CD14-positive monocyte (primary cell): ENCODE measurements around the gene IL18BP. TPM values are rescaled to one million over a fixed set of nuclear protein-coding genes. Genes with fewer than 3 reads are reported as not detected.

ENCODE experiments used
- DNase-seq, 3 donors: peaks; one replicate each; pipeline ENCODE4 v3.0.0-alpha.2; 2011 to 2022
- H2AFZ ChIP-seq: 2 replicates; pipeline ENCODE4 v1.6.0; 2012; ENCODE audit warnings: mild to moderate bottlenecking, low read depth, low read length, inconsistent platforms; ENCODE audit not compliant: insufficient read depth, poor library complexity, severe bottlenecking
- H3K27ac ChIP-seq, 2 donors: 1 replicate in 1 of 2; 2 replicates in 1 of 2; pipeline ENCODE4 v1.5.1; 2012 to 2013; ENCODE audit warnings: low read length in 2 of 2, control low read depth in 1 of 2, inconsistent platforms in 1 of 2, low read depth in 1 of 2, mild to moderate bottlenecking in 1 of 2
- H3K27me3 ChIP-seq, 2 donors: one replicate each; pipeline versions ENCODE4 v1.6.0 to v1.6.1; 2011 to 2013; ENCODE audit warnings: low read length in 2 of 2; ENCODE audit not compliant: control insufficient read depth in 2 of 2, insufficient read depth in 2 of 2
- H3K36me3 ChIP-seq, 2 donors: replicated peaks in 1 of 2; 1 replicate in 1 of 2; 2 replicates in 1 of 2; pipeline versions ENCODE4 v1.5.1 to v1.6.1; 2012 to 2013; ENCODE audit warnings: low read length in 2 of 2, control low read depth in 1 of 2, inconsistent platforms in 1 of 2, mild to moderate bottlenecking in 1 of 2; ENCODE audit not compliant: insufficient read depth in 2 of 2, control insufficient read depth in 1 of 2
- H3K4me1 ChIP-seq, 2 donors: 1 replicate in 1 of 2; 2 replicates in 1 of 2; pipeline versions ENCODE4 v1.5.1 to v1.6.1; 2012 to 2013; ENCODE audit warnings: low read length in 2 of 2, control low read depth in 1 of 2, inconsistent platforms in 1 of 2, mild to moderate bottlenecking in 1 of 2, moderate library complexity in 1 of 2; ENCODE audit not compliant: insufficient read depth in 2 of 2, control insufficient read depth in 1 of 2
- H3K4me2 ChIP-seq: replicated peaks from 2 replicates; pipeline ENCODE3; 2012; ENCODE audit warnings: low read length, moderate library complexity, mild to moderate bottlenecking; ENCODE audit not compliant: poor library complexity, severe bottlenecking; ENCODE audit errors: extremely low read depth
- H3K4me3 ChIP-seq, 3 experiments: fragments of 200-600 bp in 1 of 3; sonication (generic) in 1 of 3; replicated peaks in 1 of 3; 1 replicate in 2 of 3; 2 replicates in 1 of 3; pipeline ENCODE4 v1.5.1; 2011 to 2013; ENCODE audit warnings: low read length in 3 of 3, mild to moderate bottlenecking in 3 of 3, control low read depth in 2 of 3, low read depth in 2 of 3, inconsistent platforms in 1 of 3, moderate library complexity in 1 of 3
- H3K79me2 ChIP-seq: 2 replicates; pipeline ENCODE4 v1.6.0; 2012; ENCODE audit warnings: mild to moderate bottlenecking, control low read depth, inconsistent platforms, low read length, moderate library complexity; ENCODE audit not compliant: insufficient read depth
- H3K9ac ChIP-seq: 2 replicates; pipeline ENCODE4 v1.6.0; 2017; ENCODE audit warnings: low read length, mild to moderate bottlenecking; ENCODE audit not compliant: insufficient read depth, poor library complexity, severe bottlenecking
- H3K9me3 ChIP-seq, 2 donors: replicated peaks in 1 of 2; 1 replicate in 1 of 2; 2 replicates in 1 of 2; pipeline versions ENCODE4 v1.5.1 to v1.6.1; 2012 to 2013; ENCODE audit warnings: low read length in 2 of 2, control low read depth in 1 of 2; ENCODE audit not compliant: control insufficient read depth in 1 of 2, insufficient read depth in 1 of 2
- H4K20me1 ChIP-seq: 2 replicates; pipeline ENCODE4 v1.6.0; 2012; ENCODE audit warnings: mild to moderate bottlenecking, low read length, control low read depth, moderate library complexity; ENCODE audit not compliant: insufficient read depth
- H3K27ac Mint-ChIP-seq, 7 donors: one replicate each; pipeline ENCODE4 v1.8.0; 2020; ENCODE audit warnings: mild to moderate bottlenecking in 7 of 7, mixed read lengths in 7 of 7, moderate library complexity in 6 of 7, inconsistent platforms in 2 of 7
- H3K27me3 Mint-ChIP-seq, 3 donors: one replicate each; pipeline ENCODE4 v1.8.0; 2021 to 2022; ENCODE audit warnings: low read depth in 3 of 3, mild to moderate bottlenecking in 3 of 3, mixed read lengths in 3 of 3, moderate library complexity in 3 of 3, inconsistent platforms in 1 of 3
- H3K36me3 Mint-ChIP-seq, 2 donors: one replicate each; pipeline ENCODE4 v1.8.0; 2020; ENCODE audit warnings: mixed read lengths in 2 of 2, inconsistent platforms in 1 of 2, mild to moderate bottlenecking in 1 of 2
- H3K4me1 Mint-ChIP-seq: one replicate; pipeline ENCODE4 v1.8.0; 2020; ENCODE audit warnings: mild to moderate bottlenecking, mixed read lengths
- H3K4me3 Mint-ChIP-seq, 2 donors: one replicate each; pipeline ENCODE4 v1.8.0; 2020; ENCODE audit warnings: mild to moderate bottlenecking in 2 of 2, mixed read lengths in 2 of 2, moderate library complexity in 1 of 2
- H3K9me3 Mint-ChIP-seq, 7 donors: one replicate each; pipeline ENCODE4 v1.8.0; 2020 to 2022; ENCODE audit warnings: mixed read lengths in 7 of 7, mild to moderate bottlenecking in 6 of 7, moderate library complexity in 6 of 7, inconsistent platforms in 2 of 7
- WGBS: methylation state at CpG from one replicate; pipeline ENCODE4 v1.1.5; 2013; ENCODE audit warnings: missing lambda C conversion rate; ENCODE audit not compliant: insufficient coverage; 5-methylcytosine and 5-hydroxymethylcytosine counted together
- intact Hi-C, 2 donors: fragments of 100-400 bp; cut with micrococcal nuclease; formaldehyde crosslinking; loops; one replicate each; pipeline versions ENCODE4 v1.15.0 to v1.15.1; 2023
- polyA plus RNA-seq, 3 donors: library from polyadenylated mRNA; depleted of rRNA in 1 of 3; unstranded in 2 of 3; stranded (reverse) in 1 of 3; fragments of 300-500 nt in 2 of 3; fragments of >200 nt in 1 of 3; fragmentation: Illumina TruSeq in 2 of 3; gene quantifications; 1 replicate in 2 of 3; 2 replicates in 1 of 3; pipeline ENCODE4 v1.2.3, GENCODE V29; 2012 to 2021
- TF ChIP-seq, protein P1 (sequence below): fragments of 200-600 bp; IDR thresholded peaks from one replicate; pipeline ENCODE4 v1.8.0; 2022; ENCODE audit warnings: antibody characterized with exemption, mild to moderate bottlenecking

IL18BP gene
- polyA plus RNA-seq, 3 donors = 7.4 to 32.3 (median 8.3) TPM

DNA sequence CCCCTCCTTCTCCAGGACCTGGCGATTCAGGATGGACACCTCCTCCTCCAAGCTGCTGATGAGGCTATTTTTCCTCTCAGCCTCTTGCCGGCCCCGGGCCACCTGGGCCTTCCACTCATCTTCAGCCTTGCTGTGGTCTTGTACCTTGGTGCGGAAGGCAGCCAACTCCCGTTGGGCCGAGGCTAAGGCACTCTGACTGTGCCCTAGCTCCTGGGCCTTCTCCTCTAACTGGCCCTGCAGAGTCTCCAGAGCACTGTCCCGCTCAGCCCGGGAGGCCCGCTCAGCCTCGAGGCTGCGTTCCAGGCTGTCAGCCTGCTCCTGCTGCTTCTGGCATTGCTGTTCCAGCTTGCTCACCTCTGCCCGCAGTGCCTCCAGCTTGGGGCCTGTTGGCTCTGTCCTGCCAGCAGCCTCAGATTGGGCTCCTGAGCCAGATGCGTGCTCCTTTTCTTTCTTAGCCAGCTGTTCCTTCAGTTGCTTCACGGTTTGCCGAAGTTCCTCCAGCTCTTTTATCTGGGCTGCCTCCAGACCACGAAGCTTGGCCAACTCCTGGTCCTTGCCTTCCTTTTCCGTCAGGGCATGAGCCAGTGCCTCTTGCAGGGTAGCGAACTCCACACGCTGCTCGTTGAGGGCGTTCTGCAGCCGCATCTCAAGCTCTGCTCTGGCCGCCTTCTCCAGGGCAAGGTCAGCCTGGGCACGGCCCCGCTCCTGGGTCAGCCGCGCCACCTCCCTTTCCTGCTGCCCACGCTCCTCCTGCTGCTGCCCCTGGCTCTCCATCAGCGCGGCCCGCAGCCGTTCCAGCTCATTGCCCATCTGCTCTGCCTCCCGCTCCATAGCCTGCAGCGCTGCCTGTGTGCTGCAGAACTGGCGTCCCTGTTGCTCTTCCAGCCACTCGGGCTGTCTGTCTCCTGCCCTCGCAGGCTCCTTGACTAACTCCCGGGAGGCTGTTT, 15.3 kb downstream of the IL18BP start:
- Mint-ChIP-seq H3K36me3 (peaks cover 92 to 98% of the 10 kb centered on the region in 2 donors), H3K4me3 (no peak overlapping the region)
- TF ChIP-seq, protein P1, sequence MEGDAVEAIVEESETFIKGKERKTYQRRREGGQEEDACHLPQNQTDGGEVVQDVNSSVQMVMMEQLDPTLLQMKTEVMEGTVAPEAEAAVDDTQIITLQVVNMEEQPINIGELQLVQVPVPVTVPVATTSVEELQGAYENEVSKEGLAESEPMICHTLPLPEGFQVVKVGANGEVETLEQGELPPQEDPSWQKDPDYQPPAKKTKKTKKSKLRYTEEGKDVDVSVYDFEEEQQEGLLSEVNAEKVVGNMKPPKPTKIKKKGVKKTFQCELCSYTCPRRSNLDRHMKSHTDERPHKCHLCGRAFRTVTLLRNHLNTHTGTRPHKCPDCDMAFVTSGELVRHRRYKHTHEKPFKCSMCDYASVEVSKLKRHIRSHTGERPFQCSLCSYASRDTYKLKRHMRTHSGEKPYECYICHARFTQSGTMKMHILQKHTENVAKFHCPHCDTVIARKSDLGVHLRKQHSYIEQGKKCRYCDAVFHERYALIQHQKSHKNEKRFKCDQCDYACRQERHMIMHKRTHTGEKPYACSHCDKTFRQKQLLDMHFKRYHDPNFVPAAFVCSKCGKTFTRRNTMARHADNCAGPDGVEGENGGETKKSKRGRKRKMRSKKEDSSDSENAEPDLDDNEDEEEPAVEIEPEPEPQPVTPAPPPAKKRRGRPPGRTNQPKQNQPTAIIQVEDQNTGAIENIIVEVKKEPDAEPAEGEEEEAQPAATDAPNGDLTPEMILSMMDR = no peak

DNA sequence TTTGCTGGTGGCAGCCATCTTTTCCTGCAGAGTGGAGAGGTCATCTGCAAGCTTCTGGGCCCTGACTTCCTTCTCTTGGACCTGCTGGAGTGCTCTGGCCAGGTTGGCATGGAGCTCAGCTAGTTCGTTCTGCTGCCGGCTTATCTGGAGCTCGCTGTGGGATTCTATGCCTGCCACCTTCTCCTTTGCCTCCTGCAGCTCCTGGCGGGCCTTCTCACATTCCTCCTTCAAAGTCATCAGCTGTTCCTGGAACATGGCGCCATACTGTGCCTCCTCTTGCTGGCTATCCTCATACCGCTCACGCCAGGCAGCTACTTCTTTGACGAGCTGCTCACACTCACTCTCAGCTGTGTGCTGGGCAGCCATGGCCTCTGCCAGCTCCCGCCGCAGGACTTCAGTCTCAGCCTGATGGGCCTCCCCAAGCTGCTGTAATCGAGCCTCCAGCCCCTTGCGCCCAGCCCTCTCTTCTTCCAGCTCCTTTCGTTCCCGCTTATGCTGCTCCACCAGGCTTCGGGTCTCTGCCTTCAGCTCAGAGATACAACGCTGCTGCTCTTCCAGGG, 16.1 kb downstream of the IL18BP start:
- Mint-ChIP-seq H3K4me3 (no peak overlapping the region), H3K4me1 (no peaks in the 10 kb centered on the region), H3K27me3 (no peaks in the 10 kb centered on the region), H3K27ac (peak overlapping the region in 4 of 7 donors; percentile 56 to 75 (median 63)), H3K9me3 (peaks cover 0 to 2% (median 0%) of the 10 kb centered on the region in 7 donors), H3K36me3 (peaks cover 94 to 99% of the 10 kb centered on the region in 2 donors)
- no peaks in the 10 kb centered on the region for H3K27me3 ChIP-seq
- TF ChIP-seq, protein P1 = no peak
- H4K20me1 ChIP-seq = peaks cover 54% of the 10 kb centered on the region
- H2AFZ ChIP-seq = no peak overlapping the region
- H3K4me3 ChIP-seq = no peak overlapping the region
- H3K4me1 ChIP-seq = no peaks in the 10 kb centered on the region
- no peaks in the 10 kb centered on the region for H3K9me3 ChIP-seq
- no peak for DNase-seq
- peaks cover 100% of the 10 kb centered on the region in 2 donors for H3K36me3 ChIP-seq
- H3K27ac ChIP-seq = no peak overlapping the region
- peaks cover 3% of the 10 kb centered on the region for H3K79me2 ChIP-seq
- no peak overlapping the region for H3K9ac ChIP-seq
- H3K4me2 ChIP-seq = no peak overlapping the region
- intact Hi-C loops = loop anchor here (5.0 kb wide), 1 partner anchor 38 kb away; no protein-coding TSS in a partner anchor
- 98% methylated on average over 15 of the region's 16 CpGs for WGBS

More for the DNA sequence above, 15.3 kb downstream of the IL18BP start:
- Histone ChIP-seq H3K9ac (no peak overlapping the region), H3K27me3 (no peaks in the 10 kb centered on the region), H3K36me3 (peaks cover 100% of the 10 kb centered on the region in 2 donors), H3K79me2 (peaks cover 3% of the 10 kb centered on the region), H3K4me2 (no peak overlapping the region), H3K27ac (peak overlapping the region in 1 of 2 donors; percentile 20), H3K4me1 (no peaks in the 10 kb centered on the region), H4K20me1 (peaks cover 58% of the 10 kb centered on the region), H3K9me3 (no peaks in the 10 kb centered on the region), H2AFZ (no peak overlapping the region), H3K4me3 (no peak overlapping the region)
- WGBS = 90% methylated on average over 33 of the region's 38 CpGs
- intact Hi-C loops = loop anchor here in 1 of 2 donors (5.0 kb wide), 1 partner anchor 37 kb away; no protein-coding TSS in a partner anchor
- Mint-ChIP-seq H3K9me3 (peaks cover 0 to 2% (median 0%) of the 10 kb centered on the region in 7 donors), H3K27ac (peak overlapping the region in 4 of 7 donors; percentile 41 to 78 (median 55)), H3K27me3 (no peaks in the 10 kb centered on the region), H3K4me1 (no peaks in the 10 kb centered on the region)
- DNase-seq = no peak
